ENCODE results near the gene FBXW8.

The FBXW8 gene, protein sequence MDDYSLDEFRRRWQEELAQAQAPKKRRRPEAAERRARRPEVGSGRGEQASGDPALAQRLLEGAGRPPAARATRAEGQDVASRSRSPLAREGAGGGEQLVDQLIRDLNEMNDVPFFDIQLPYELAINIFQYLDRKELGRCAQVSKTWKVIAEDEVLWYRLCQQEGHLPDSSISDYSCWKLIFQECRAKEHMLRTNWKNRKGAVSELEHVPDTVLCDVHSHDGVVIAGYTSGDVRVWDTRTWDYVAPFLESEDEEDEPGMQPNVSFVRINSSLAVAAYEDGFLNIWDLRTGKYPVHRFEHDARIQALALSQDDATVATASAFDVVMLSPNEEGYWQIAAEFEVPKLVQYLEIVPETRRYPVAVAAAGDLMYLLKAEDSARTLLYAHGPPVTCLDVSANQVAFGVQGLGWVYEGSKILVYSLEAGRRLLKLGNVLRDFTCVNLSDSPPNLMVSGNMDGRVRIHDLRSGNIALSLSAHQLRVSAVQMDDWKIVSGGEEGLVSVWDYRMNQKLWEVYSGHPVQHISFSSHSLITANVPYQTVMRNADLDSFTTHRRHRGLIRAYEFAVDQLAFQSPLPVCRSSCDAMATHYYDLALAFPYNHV

DNA sequence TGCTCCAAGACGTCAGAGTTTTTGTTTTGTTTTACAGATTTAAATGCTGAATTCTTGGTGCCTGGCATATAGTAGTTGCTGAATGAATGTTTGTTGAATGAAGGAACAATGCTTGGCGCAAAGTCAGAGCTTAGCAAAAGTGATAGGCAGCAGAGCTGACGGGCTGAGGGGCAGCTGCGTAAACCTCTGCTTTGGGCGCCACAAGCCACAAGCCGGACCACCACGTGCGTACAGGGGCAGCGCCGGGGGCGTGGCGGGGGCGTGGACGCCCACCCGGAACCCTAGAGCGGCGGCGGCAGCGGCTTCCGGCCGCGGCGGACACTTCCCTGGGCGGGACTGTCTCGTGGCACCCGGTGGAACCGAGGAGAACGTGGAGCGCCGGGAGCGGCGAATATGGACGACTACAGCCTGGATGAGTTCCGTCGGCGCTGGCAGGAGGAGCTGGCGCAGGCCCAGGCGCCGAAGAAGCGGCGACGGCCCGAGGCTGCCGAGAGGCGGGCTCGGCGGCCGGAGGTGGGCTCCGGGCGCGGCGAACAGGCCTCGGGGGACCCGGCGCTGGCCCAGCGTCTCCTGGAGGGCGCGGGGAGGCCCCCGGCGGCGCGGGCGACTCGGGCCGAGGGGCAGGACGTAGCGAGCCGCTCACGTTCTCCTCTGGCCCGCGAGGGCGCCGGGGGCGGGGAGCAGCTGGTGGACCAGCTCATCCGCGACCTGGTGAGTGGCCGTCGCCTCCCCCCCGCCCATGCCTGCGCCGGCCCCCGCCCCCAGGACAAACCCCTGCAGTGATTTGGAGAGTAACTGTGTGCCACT is at the start of gene FBXW8:
Gene FBXW8 (plus strand): TSS at position 306 of the 807 bp plus-strand sequence. CDS start 88 bp downstream, at position 394.
- peak; percentile 65 for DNase-seq

DNA sequence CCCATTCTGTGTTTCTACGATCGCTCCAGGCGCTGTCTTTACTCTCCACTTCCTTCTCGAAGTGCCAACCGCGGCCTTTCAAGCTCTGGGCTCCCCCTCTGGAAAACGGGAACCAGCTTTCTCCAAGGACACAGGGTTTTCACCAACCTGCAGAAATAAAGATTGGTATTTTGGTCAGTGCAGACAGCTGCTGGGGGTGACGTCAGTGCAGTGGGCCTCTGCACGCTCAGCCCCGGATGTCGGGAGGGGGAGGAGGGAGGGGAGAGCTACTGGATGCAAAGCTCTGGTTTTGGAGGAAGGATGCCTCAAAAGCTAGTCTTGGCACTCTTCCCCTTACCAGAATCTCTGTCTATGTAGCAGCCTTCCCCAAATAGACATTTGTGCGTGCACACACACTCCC is 49.4 kb upstream of the FBXW8 start:
- DNase-seq: peak; percentile 44

DNA sequence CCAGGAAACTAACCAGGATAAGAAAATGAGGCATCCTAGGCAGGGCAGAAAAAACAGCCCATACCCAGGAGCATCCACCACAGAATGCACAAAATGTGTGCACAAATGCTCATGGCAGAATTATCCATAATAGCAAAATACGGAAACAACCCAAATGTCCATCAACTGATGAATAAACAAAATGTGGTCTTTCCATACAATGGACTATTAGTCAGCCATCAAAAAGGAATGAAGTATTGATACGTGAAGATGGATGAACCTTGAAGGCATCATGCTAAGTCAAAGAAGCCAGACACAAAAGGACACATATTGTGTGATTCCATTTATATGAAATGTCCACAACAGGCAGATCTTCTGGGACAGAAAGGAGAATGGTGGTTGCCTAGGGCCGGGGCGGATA is 48.6 kb upstream of the FBXW8 start:
- DNase-seq: no peak

DNA sequence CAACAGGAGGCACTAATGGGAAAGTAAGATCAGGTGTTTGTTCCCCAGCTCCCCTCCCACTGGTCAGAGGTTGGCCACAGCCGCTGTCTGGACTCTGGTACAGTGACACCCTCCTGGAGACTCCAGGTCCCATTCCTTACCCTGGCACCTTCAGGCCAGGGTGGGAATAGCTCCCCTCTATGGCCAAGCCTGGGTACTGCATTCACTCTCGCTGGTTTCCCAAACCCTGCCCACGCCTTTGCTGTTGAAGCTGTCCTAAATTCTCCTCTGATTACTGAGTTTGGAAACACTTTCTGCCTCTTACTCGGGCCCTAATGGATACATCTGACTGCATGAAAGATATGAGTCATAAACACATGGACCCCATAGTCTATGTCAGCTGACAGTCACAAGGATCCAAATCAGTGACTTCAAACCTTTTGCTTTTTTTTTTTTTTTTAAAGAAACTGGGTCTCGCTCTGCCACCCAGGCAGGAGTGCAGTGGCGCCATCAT is 47.4 kb upstream of the FBXW8 start:
- DNase-seq: no peak

DNA sequence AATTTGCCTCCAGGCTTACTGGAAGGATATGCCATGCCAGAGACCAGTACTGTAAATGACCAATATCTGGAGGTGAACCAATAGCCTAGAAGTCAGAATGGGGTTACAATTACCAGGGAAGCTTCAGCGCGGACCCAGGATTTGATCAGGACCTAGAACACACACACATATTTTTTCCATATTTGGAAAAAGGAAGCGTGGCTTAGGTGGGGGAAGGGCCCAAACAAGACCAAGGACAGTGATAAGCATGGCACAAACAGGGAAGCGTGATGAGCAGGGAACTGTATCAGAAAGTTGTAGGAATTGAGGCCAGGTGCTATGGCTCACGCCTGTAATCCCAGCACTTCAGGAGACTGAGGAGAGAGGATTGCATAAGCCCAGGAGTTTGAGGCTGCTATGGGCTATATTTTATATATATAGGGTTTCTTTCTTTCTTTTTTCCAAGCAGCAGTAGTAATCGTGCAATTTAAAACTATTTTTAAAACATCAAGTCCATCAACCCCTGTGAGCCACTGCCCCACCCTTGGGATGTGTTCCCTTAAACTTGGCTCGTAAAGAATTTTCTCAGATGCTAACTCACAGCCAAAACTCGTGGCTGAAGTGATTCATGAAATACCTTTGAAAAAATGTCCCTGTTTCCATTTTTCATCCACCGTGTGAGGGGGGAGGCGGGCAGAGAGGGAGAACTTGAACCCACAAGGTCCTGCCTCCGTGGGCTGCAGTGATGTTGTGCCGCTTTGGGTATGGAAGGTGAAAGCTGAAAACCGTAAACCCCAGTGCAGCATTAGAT is 46.2 kb upstream of the FBXW8 start:
- DNase-seq: no peak

DNA sequence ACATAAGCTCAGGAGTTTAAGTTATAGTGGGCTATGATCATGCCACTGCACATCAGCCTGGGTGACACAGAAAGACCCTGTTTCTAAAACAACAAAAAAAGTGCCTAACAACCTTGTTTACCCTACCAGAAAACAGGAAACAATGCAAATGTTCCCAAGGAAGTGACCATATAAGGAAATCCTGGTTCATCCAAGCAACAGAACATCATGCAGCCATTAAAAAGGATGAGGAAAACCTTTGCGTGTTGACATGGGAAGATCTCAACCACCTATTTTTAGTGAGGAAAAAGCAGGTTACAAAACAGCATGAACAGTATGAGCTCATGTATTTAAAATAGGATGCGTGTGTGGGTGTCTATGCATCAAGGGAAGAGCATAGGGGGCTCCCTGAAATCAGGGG is 43.2 kb upstream of the FBXW8 start:
- DNase-seq: no peak

DNA sequence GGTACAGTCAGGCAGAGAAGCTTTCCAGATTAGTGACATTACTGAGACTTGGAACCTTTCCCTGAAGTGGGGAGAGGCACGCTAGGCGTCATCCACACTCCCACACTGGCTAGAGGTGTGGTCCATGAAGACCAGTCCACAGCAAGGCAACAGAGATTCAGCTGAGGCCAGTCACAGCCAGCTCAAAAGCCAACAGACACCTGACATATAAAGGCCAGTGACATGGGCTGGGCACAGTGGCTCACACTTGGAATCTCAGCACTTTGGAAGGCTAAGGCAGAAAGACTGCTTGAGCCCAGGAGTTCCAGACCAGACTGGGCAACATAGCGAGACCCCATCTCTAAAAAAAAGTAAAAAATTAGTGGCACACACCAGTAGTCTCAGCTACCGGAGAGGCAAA is 40.4 kb upstream of the FBXW8 start:
- DNase-seq: no peak

DNA sequence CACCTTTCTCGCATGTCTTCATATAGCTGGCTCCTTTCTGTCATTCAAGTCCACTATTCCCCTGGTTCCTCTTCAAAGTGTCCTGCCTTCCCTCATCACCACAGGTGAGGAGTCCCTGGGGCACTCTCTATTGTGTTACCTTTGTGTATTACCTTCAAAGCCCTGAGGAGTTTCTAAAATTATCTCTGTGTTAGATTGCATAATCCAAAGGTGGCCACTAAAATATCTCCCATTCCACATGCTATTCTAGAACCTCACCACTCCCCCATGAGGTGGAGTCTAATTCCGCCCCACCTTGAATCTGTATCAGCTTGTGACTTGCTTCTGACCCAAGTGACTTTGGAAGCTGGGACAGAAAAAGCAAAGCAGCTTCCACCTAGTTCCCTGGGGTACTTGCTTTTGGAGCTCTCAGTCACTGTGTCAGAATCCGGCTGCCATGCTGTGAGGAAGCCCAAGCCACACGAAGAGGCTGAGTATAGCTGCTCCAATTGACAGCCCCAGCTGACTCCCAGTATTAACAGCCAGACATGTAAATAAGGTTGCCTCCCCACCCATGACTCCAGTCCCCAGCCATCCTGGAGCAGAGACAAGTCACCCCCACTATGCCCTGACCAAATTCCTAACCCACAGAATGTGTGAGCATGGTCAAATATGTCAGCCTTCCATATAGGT is 36.3 kb upstream of the FBXW8 start:
- no peak for DNase-seq

DNA sequence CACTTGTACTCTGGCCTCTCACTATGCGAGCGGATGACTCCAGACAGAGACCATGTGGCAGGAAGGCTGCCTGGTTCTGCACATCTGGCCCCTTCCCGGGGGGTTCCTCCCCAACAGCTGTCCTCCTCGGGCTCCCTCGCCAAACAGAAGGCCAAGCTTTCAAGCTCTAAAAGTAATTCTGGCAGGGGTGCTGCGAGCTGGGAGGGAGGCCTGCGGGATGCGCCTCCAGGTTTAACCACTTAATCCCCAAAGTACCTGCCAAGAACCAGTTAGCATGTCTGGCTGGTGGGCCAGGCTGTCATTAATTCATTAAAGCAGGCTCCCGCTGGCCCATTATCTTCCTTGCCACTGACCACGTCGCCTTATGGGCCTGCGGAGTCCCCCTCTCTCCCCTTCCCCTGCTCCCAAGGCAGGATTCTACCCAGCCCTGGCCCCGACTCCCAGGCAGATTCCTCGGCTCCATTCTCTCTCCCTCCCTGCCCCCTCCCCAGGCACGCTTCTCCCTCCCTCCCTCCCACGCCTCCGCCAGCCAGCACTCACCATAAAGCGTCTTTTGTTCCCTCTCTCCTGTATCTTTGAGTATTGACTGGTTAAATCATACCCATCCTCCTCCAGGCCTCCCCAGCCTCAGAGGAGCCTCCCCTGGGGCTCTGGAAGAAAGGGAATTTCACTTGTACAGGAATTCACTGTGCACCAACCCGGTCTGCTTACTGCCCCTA is 34.4 kb upstream of the FBXW8 start:
- no peak for DNase-seq

DNA sequence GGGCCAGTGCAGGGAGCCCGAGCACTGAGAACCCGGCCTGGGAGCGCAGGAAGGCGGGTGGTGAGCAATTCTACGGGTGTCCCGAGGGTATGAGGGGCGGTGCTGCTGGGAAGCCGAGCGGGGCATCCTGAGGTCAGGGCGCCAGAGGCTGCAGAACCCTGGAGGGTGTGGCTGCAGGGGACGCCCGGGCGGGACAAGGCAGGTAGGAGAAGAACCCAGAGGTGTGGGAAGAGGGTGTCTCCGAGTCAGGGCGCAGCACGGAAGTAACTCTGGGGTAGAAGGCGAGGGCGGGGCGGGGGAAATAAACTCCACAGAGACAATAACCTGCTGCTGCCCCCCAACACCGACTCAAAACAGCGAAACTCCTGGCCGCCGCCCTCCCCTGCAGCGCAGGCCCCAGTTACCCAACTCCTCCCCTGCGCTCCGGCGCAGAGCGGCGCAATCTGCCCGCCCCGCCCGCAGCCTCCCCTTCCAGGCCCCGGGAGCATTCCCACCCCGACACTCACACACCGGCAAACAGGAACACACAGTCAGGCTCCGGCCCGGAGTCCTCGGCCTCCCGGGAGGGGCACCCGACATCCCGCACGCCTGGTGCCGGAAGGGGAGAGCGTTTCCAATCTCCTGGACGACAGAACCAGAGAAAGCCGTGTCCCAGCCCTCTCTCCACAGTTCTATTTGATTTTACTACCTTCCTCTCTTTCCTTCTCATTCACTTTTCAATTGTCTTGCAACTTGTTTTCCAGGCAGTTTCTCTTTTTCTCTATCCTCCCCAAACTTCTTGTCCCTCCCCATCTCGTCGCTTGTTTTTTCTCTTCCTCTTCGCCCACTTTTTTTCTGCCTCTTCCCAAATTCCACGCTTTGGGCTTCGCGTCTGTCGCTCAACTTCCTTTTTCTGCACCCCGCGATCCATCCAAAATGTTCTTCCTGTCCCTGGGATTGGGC is 31.9 kb upstream of the FBXW8 start:
- DNase-seq: no peak

DNA sequence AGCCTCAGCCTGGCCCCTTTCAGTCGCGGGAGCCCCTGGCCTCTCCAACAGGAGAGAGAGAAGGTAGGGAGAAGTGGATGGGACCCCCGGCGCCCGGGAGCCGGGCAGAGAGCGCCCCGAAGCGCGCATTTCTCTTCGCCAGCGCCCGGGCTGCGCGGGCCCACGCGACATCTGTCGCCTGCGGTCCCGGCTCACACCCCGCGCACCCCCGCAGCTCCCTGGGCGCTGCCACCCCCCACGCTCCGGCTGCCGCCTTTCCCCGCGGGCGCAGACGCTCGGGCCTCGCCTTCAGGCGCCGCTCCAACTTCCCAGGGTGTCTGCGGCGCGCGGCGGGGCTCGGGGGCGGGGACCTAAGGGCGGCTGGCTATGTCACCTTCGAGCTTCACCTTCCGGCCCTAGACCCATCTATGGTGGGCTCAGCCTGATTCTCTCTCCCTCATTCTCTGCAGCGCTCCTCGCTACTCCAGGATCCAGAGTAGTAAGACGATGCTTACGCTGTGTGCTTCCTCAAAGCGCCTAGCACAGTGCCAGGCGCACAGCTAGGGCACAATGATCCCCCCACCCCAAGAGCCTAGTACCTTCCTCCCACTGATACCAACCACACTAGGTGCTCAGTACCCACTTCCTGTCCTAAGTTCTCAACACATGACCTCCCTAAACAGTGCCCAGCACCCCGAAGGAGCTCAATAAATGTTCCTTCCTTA is 31.1 kb upstream of the FBXW8 start:
- no peak for DNase-seq

DNA sequence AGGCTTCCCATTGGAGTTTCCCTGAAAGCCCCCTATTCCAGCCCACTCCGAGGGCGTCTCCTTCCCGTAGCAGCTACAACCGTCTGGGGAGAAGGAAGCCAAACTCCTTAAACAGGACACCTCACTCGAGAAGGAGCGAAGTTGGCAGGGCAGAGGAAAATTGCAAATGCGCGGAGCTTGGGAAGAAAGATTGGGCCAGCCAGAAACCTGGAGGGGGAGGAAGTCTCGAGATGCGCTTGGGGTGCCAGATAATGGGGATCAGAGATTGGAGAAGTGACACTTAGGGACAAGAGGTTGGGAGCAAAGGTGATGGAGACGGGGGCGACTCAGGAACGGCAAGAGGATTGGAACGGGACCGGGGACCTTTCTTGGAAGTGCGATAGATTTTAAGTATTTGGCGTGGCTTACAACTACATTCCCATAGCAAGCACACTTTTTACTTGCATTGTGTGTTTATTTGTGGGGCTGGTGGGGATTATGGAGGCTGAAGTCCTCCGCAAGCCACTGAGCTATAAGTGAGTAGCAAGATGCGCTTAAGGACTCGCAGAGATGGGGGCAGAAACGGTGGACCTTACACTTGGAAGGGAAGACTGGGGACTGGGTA is 30.4 kb upstream of the FBXW8 start:
- no peak for DNase-seq

DNA sequence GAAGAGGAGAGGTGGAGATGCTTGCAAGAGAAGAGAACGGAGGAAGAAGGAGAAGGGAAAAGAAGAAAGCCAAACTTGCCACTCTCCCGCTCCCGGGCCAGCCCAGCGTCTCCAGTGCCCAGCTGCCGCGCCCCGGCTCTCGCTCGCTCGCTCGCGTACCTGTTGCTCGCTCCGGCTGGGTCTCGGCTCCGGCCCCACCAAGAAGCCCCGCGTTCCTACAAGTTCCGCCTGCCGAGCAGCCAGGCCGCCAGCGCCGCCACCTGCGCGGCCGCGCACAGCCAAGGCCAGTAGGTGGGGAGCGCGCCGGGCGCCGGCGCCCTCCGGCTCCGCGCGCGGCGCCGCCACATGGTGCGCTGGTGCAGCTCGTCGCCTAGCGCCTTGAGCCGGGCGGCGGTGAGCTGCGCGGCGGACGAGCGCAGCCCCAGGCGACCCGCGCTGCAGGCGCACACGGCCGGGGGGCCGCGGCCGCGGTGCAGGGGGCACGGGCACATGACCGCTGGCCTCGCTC is 29.9 kb upstream of the FBXW8 start:
- DNase-seq: peak; percentile 37

DNA sequence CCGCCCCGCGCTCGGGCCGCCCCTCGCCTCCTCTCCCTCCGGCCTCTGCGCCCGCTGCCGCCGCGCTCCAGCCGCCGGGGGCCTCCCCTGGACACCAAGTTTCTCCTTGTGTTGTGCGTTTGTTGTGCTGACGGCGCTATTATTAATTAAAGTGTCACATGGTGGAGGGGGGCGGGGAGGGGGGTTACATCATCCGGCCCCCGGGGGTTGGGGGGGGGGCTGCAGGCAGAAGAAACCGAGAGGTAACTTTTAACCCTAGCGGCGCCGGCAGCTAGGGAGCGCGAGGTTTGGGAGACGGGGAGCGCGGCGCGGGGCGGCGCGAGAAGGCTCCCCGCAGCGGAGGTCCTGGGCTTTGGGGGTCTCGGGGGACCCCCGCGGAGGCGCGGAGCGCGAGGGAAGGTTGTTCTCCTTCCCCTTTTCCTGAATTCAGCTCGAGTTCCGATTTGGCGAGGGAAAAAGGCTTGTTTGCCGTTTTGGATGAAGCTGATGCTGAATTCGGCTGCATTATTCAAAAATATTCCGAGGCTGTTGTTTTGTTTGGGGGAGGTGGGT is 29.3 kb upstream of the FBXW8 start, which contains the start of gene HRK:
Gene HRK (minus strand): TSS at position 117 of the 552 bp plus-strand sequence. CDS start 134 bp downstream, outside the sequence.
- DNase-seq: no peak

DNA sequence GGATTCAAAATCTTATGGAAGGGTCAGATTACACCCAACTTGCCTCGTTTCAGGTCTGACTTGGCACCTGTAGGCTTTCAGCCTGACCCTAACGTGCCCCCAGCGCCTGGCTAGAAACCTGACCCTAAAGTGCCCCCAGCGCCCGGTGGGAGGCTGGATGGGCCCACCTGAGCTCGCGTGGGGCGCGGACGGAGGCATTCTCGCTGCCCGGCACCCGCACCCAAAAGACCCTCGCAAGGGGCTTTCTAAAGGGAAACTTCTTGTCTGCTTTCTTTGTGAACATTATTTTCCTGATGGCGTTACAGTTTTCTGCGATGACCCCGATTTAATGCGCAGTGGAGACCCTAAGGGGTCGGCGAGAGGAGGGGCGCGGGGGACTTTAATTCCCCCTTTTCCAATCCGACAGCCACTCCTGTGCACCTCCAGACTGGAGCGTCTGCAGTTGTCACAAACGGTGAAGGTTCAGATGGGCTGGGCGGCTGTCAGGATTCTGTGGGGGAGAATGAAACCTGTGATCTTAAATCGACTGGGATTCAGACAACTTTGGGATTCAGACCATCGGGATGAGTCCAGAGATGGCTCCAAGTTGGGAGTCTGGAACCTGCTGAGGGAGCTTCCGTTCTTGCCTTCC is 28.8 kb upstream of the FBXW8 start:
- DNase-seq: no peak

DNA sequence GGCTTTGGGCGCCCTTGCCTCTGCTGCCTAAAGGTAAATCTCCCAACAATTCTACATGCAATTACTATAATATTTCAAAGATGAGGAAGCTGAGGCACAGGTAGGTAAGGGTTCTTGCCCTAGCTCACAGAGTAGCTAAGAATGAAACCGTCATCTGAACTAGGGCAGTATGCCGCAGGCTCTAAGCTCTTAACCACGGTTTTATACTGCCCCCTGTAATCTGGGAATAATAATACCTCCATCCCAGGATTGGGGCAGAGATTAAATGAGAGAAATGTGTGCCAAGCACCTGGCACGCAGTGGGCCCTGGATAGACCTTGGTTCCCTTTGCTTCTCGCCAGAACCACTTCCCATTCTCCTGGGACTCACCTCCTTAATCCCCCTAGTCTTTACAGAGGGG is 28.0 kb upstream of the FBXW8 start:
- DNase-seq: peak; percentile 14

DNA sequence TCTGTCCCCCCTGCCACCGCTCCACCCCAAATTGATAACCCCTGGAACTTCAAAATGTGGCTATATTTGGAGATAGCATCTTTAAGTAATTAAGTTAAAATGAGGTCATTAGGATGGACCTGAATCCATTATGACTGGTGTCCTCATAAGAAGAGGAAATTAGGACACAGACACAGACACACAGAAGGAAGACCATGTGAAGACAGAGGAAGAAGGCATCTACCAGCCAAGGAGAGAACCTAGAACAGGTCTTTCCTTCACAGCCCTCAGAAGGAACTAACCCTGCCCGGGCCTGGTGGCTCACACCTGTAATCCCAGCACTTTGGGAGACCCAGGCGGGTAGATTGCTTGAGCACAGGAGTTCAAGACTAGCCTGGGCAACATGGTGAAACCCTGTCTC is 25.9 kb upstream of the FBXW8 start:
- DNase-seq: no peak

DNA sequence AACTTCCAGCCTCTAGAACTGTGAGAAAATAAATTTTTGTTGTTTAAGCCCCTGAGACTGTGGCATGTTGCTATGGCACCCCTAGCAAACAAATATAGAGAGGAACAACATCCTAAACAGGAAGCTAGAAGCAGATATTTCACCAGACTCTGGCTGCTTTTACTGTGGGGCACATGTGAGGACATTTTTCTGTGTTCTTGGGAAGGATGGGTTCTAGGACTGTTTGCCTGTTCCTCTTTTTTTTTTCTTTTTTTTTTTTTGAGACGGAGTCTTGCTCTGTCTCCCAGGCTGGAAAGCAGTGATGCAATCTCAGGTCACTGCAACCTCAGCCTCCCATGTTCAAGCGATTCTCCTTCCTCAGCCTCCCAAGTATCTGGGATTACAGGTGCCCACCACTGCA is 25.3 kb upstream of the FBXW8 start:
- no peak for DNase-seq
